Uterus (tissue), 4 donors: ENCODE results near the gene C12orf75. TPM values are rescaled to one million over a fixed set of nuclear protein-coding genes. Genes with fewer than 3 reads are reported as not detected.
"Not testable (repeated sequence)": the region's sequence is repeated elsewhere in the genome, so short reads cannot be mapped to it uniquely, and the experiment has no call there.

Experiments
- DNase-seq, 2 donors: peaks; one replicate each; pipeline ENCODE4 v3.0.0-alpha.2; 2019 to 2020
- H3K27ac ChIP-seq, 2 donors: fragments of 200-600 bp; sonication (generic); 1 replicate in 1 of 2; 2 replicates in 1 of 2; pipeline ENCODE4 v1.5.1; 2016 to 2018
- H3K27me3 ChIP-seq, 2 donors: fragments of 200-600 bp; sonication (generic); one replicate each; pipeline ENCODE4 v1.5.1; 2018 to 2019; ENCODE audit warnings: control low read depth in 1 of 2
- H3K36me3 ChIP-seq, 2 donors: fragments of 200-600 bp; sonication (generic); one replicate each; pipeline ENCODE4 v1.5.1; 2019; ENCODE audit warnings: control low read depth in 1 of 2
- H3K4me1 ChIP-seq, 2 donors: fragments of 200-600 bp; sonication (generic); one replicate each; pipeline ENCODE4 v1.5.1; 2018 to 2019; ENCODE audit warnings: control low read depth in 1 of 2
- H3K4me3 ChIP-seq, 2 donors: fragments of 200-600 bp; sonication (generic); 1 replicate in 1 of 2; 2 replicates in 1 of 2; pipeline ENCODE4 v1.5.1; 2018 to 2019; ENCODE audit warnings: mild to moderate bottlenecking in 1 of 2
- H3K9me3 ChIP-seq, 2 donors: fragments of 200-600 bp; sonication (generic); one replicate each; pipeline ENCODE4 v1.5.1; 2019; ENCODE audit warnings: control low read depth in 1 of 2
- CTCF ChIP-seq, 4 experiments: fragments of 200-600 bp in 2 of 4; fragments of 450-650 bp in 2 of 4; sonication (generic) in 2 of 4; IDR thresholded peaks; one replicate each; pipeline ENCODE4 v1.5.1; 2016 to 2019; ENCODE audit warnings: antibody characterized with exemption in 4 of 4, mild to moderate bottlenecking in 2 of 4, moderate library complexity in 1 of 4
- POLR2A ChIP-seq, 2 donors: fragments of 450-650 bp; IDR thresholded peaks; one replicate each; pipeline ENCODE4 v1.6.1; 2016; ENCODE audit warnings: antibody characterized with exemption in 2 of 2, mild to moderate bottlenecking in 1 of 2, moderate library complexity in 1 of 2
- intact Hi-C: fragments of 100-400 bp; cut with DNase I; formaldehyde crosslinking; loops from one replicate; pipeline ENCODE4 v1.15.1; 2023; ENCODE audit warnings: low total_unique reads
- total RNA-seq, 4 donors: library from RNA; depleted of rRNA in 3 of 4; stranded (reverse); fragments of >200 nt in 3 of 4; gene quantifications; one replicate each; pipeline versions ENCODE4 v1.1.0 to v1.2.4, GENCODE V29; 2014 to 2023
- donor health status: DM: yes; HTN: yes; CAD: no.

Gene C12orf75
- total RNA-seq, 4 donors from 2014 or later = 19.6 to 57.1 (median 30.1) TPM

- H3K27ac ChIP-seq = no peak overlapping the region
- no peak for TF ChIP-seq POLR2A (IDR thresholded peaks at IDR 0.05)
- no peak for TF ChIP-seq CTCF (IDR thresholded peaks at IDR 0.05)
- no peak overlapping the region for H3K4me3 ChIP-seq
- peaks cover 0 to 3% of the 10 kb centered on the region in 2 donors for H3K9me3 ChIP-seq
- intact Hi-C loops = no loop called here
- no peaks in the 10 kb centered on the region for H3K27me3 ChIP-seq
- DNase-seq = no peak
- no peaks in the 10 kb centered on the region for H3K36me3 ChIP-seq
- H3K4me1 ChIP-seq = no peaks in the 10 kb centered on the region
These were observed 10.5 kb downstream of the C12orf75 start for GRCh38 chr12:105341010-105341409.

- H3K9me3 ChIP-seq, H3K4me1 ChIP-seq, intact Hi-C loops: not testable (repeated sequence)
These were observed 11.1 kb downstream of the C12orf75 start for GRCh38 chr12:105341620-105342019.

GRCh38 chr12:105342464-105342863 lies 12.0 kb downstream of the C12orf75 start:
- intact Hi-C loops = no loop called here
- Histone ChIP-seq H3K27me3 (no peaks in the 10 kb centered on the region), H3K27ac (no peak overlapping the region)

More at GRCh38 chr12:105341620-105342019, 11.1 kb downstream of the C12orf75 start:
- H3K27me3 ChIP-seq, DNase-seq, H3K4me3 ChIP-seq, H3K36me3 ChIP-seq, H3K27ac ChIP-seq: not testable (repeated sequence)

GRCh38 chr12:105343836-105344235 lies 13.3 kb downstream of the C12orf75 start:
- no peaks in the 10 kb centered on the region for H3K27me3 ChIP-seq
- intact Hi-C loops = no loop called here
- H3K4me1 ChIP-seq = no peaks in the 10 kb centered on the region
- peaks cover 0 to 3% of the 10 kb centered on the region in 2 donors for H3K9me3 ChIP-seq
- TF ChIP-seq CTCF (IDR thresholded peaks at IDR 0.05) (no peak), POLR2A (IDR thresholded peaks at IDR 0.05) (no peak)
- H3K27ac ChIP-seq = no peak overlapping the region
- DNase-seq = no peak
- H3K36me3 ChIP-seq = no peaks in the 10 kb centered on the region
- H3K4me3 ChIP-seq = no peak overlapping the region

More at GRCh38 chr12:105342464-105342863, 12.0 kb downstream of the C12orf75 start:
- no peak for DNase-seq
- no peak for TF ChIP-seq POLR2A (IDR thresholded peaks at IDR 0.05)
- no peak for TF ChIP-seq CTCF (IDR thresholded peaks at IDR 0.05)
- H3K4me1 ChIP-seq = no peaks in the 10 kb centered on the region
- H3K36me3 ChIP-seq = no peaks in the 10 kb centered on the region
- no peak overlapping the region for H3K4me3 ChIP-seq
- peaks cover 0 to 3% of the 10 kb centered on the region in 2 donors for H3K9me3 ChIP-seq

GRCh38 chr12:105347499-105347898 lies 17.0 kb downstream of the C12orf75 start:
- H3K36me3 ChIP-seq = no peaks in the 10 kb centered on the region
- H3K9me3 ChIP-seq = no peaks in the 10 kb centered on the region
- H3K27me3 ChIP-seq = no peaks in the 10 kb centered on the region
- DNase-seq = no peak
- intact Hi-C loops = no loop called here
- no peak overlapping the region for H3K4me3 ChIP-seq
- H3K4me1 ChIP-seq = no peaks in the 10 kb centered on the region
- no peak overlapping the region for H3K27ac ChIP-seq
- TF ChIP-seq POLR2A (IDR thresholded peaks at IDR 0.05) = no peak
- no peak for TF ChIP-seq CTCF (IDR thresholded peaks at IDR 0.05)

GRCh38 chr12:105348142-105348541 lies 17.7 kb downstream of the C12orf75 start:
- Histone ChIP-seq H3K4me3 (no peak overlapping the region), H3K27ac (no peak overlapping the region), H3K9me3 (no peaks in the 10 kb centered on the region), H3K36me3 (no peaks in the 10 kb centered on the region), H3K4me1 (no peaks in the 10 kb centered on the region), H3K27me3 (no peaks in the 10 kb centered on the region)
- no peak for TF ChIP-seq POLR2A (IDR thresholded peaks at IDR 0.05)
- TF ChIP-seq CTCF (IDR thresholded peaks at IDR 0.05) = no peak
- intact Hi-C loops = no loop called here
- DNase-seq = no peak
